WTC11 (cell line): ENCODE data around the gene MAEA. TPM values are rescaled to one million over a fixed set of nuclear protein-coding genes. Genes with fewer than 3 reads are reported as not detected.

Experiments used
- ATAC-seq: fragments of 200-7000 bp; cut with Tn5 transposase; 2 replicates; pipeline ENCODE4 v1.10.0; 2021; ENCODE audit warnings: mild to moderate bottlenecking, moderate library complexity
- CTCF ChIA-PET: fragments of 300-600 bp; sonication (Branson Sonifier 250); formaldehyde crosslinking; loops from one replicate; lab custom pipeline; 2021; ENCODE audit warnings: antibody characterized with exemption; lab: Charles Lee
- POLR2A ChIA-PET: fragments of 350-600 bp; sonication (Branson Sonifier 250); formaldehyde crosslinking; loops from one replicate; lab custom pipeline; 2021; ENCODE audit warnings: antibody characterized with exemption; lab: Charles Lee
- DNase-seq: peaks from one replicate; pipeline ENCODE4 v3.0.0; 2021; ENCODE audit warnings: low spot score
- H3K27ac Mint-ChIP-seq: 2 replicates; pipeline ENCODE4 v1.8.0; 2021; ENCODE audit warnings: mixed read lengths
- H3K27me3 Mint-ChIP-seq: 2 replicates; pipeline ENCODE4 v1.8.0; 2021; ENCODE audit warnings: low read depth, mild to moderate bottlenecking, moderate library complexity, mixed read lengths
- H3K36me3 Mint-ChIP-seq: 2 replicates; pipeline ENCODE4 v1.8.0; 2021; ENCODE audit warnings: mixed read lengths
- H3K4me1 Mint-ChIP-seq: 2 replicates; pipeline ENCODE4 v1.8.0; 2022; ENCODE audit warnings: mixed read lengths
- H3K4me3 Mint-ChIP-seq: 2 replicates; pipeline ENCODE4 v1.8.0; 2021; ENCODE audit warnings: mild to moderate bottlenecking, moderate library complexity, mixed read lengths
- H3K9me3 Mint-ChIP-seq: 2 replicates; pipeline ENCODE4 v1.8.0; 2021; ENCODE audit warnings: mixed read lengths
- ATF1 ChIP-seq: sonication (generic); formaldehyde crosslinking; IDR thresholded peaks from 2 replicates; pipeline ENCODE4 v1.8.1; 2023; ENCODE audit warnings: mild to moderate bottlenecking, moderate library complexity, missing genetic modification reagents
- ATF6 ChIP-seq: sonication (generic); formaldehyde crosslinking; IDR thresholded peaks from 2 replicates; pipeline ENCODE4 v1.8.1; 2023; ENCODE audit warnings: mild to moderate bottlenecking, missing genetic modification reagents
- CTCF ChIP-seq: fragments of 200-600 bp; IDR thresholded peaks from 2 replicates; pipeline ENCODE4 v1.8.0; 2022; ENCODE audit warnings: antibody characterized with exemption
- ESRRA ChIP-seq: sonication (generic); formaldehyde crosslinking; IDR thresholded peaks from 2 replicates; pipeline ENCODE4 v1.8.1; 2022; ENCODE audit warnings: mild to moderate bottlenecking, missing genetic modification reagents, borderline replicate concordance
- ETV6 ChIP-seq: sonication (generic); formaldehyde crosslinking; IDR thresholded peaks from 2 replicates; pipeline ENCODE4 v1.8.1; 2022; ENCODE audit warnings: mild to moderate bottlenecking, missing genetic modification reagents
- FOXP4 ChIP-seq: sonication (generic); formaldehyde crosslinking; IDR thresholded peaks from 2 replicates; pipeline ENCODE4 v1.8.0; 2022; ENCODE audit warnings: mild to moderate bottlenecking, missing genetic modification reagents
- NR2C2 ChIP-seq: sonication (generic); formaldehyde crosslinking; IDR thresholded peaks from 2 replicates; pipeline ENCODE4 v1.8.0; 2022; ENCODE audit warnings: mild to moderate bottlenecking, missing genetic modification reagents
- OVOL2 ChIP-seq: fragments of 250-450 bp; sonication (Bioruptor Pico); IDR thresholded peaks from 2 replicates; pipeline ENCODE4 v1.9.0; 2021; ENCODE audit warnings: mild to moderate bottlenecking, borderline replicate concordance
- SMAD4 ChIP-seq: sonication (generic); formaldehyde crosslinking; IDR thresholded peaks from 2 replicates; pipeline ENCODE4 v1.8.0; 2022; ENCODE audit warnings: mild to moderate bottlenecking, missing genetic modification reagents
- STAT6 ChIP-seq: sonication (generic); formaldehyde crosslinking; conservative IDR thresholded peaks from 2 replicates; pipeline ENCODE4 v1.8.1; 2023; ENCODE audit warnings: mild to moderate bottlenecking, low read depth, missing genetic modification reagents, moderate library complexity
- ZNF121 ChIP-seq: sonication (generic); formaldehyde crosslinking; IDR thresholded peaks from 2 replicates; pipeline ENCODE4 v1.8.0; 2023; ENCODE audit warnings: missing genetic modification reagents
- total RNA-seq: library from RNA; stranded (reverse); gene quantifications from 3 replicates; pipeline ENCODE4 v1.2.3, GENCODE V29; 2021
- TF ChIP-seq, protein P1 (sequence below): fragments of 250-450 bp; sonication (Bioruptor Pico); conservative IDR thresholded peaks from 2 replicates; pipeline ENCODE4 v1.9.0; 2021; ENCODE audit warnings: mild to moderate bottlenecking
- TF ChIP-seq, protein P2 (sequence below): sonication (generic); formaldehyde crosslinking; IDR thresholded peaks from 2 replicates; pipeline ENCODE4 v1.8.1; 2022; ENCODE audit warnings: low read depth, missing genetic modification reagents, borderline replicate concordance
- TF ChIP-seq, protein P3 (sequence below): sonication (generic); formaldehyde crosslinking; IDR thresholded peaks from 2 replicates; pipeline ENCODE4 v1.8.0; 2023; ENCODE audit warnings: mild to moderate bottlenecking, missing genetic modification reagents
- TF ChIP-seq, protein P4 (sequence below): fragments of 250-450 bp; sonication (Bioruptor Pico); IDR thresholded peaks from 2 replicates; pipeline ENCODE4 v1.9.0; 2021; ENCODE audit warnings: mild to moderate bottlenecking

MAEA gene
- total RNA-seq, 1 experiment from 2014 or later: 86.9 TPM

DNA sequence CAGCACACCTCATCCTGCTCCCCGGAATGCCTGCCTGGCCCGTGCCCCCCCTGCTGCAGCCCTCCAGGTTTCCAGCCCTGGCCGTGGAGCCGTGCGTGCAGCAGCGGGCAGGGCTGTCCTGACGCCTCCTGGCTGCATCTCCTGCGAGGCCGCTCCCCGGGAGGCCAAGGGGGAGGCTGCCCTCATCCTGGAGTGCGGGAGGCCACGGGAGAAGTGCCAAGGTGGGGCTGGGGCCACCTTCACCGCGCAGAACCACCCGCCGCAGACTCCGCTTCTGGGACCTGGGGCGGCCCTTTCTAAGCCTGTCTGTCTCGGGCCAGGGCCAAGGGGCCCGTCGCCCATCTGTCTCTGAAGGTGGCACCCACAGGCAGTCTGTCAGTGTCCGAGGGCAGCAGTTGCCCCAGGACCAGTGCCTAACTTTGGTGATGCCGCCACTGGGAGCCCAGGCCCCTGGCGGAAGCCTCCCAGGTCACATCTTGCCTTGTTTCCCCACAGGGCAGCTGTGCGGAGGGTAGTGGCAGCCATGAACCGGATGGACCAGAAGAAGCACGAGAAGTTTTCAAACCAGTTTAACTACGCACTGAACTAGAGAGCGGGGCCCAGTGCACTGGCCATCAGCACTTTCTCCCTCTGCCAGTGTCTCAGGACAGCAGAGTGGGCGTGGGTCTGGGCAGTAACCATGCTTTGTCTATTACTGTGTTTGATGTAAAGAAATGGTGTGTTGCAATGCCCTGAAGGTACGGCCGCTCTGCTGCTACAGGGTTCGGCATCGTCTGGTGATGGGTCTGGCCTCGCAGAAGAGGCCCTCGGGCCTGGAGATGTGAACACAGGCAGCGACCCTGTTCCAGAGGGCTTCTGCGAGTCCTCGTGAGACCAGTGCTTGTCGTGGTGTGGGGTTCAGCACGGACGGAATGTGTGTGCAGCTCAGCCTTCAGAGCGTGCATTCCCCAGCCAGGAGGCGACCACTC, 96.0 kb downstream of the MAEA start:
- Mint-ChIP-seq H3K9me3 (peaks cover 18% of the 10 kb centered on the region), H3K4me1 (no peaks in the 10 kb centered on the region), H3K27ac (no peak overlapping the region), H3K27me3 (no peaks in the 10 kb centered on the region), H3K36me3 (peaks cover 22% of the 10 kb centered on the region), H3K4me3 (no peak overlapping the region)
- ChIA-PET CTCF (no interaction called here), POLR2A (no interaction called here)
- peak; percentile 6 for DNase-seq
- no peak for TF ChIP-seq CTCF
- TF ChIP-seq STAT6: no peak
- no peak for TF ChIP-seq ESRRA (CRISPR knock-in tag)
- TF ChIP-seq OVOL2: no peak
- no peak for TF ChIP-seq ETV6 (CRISPR knock-in tag)
- TF ChIP-seq NR2C2: no peak
- TF ChIP-seq, protein P1, sequence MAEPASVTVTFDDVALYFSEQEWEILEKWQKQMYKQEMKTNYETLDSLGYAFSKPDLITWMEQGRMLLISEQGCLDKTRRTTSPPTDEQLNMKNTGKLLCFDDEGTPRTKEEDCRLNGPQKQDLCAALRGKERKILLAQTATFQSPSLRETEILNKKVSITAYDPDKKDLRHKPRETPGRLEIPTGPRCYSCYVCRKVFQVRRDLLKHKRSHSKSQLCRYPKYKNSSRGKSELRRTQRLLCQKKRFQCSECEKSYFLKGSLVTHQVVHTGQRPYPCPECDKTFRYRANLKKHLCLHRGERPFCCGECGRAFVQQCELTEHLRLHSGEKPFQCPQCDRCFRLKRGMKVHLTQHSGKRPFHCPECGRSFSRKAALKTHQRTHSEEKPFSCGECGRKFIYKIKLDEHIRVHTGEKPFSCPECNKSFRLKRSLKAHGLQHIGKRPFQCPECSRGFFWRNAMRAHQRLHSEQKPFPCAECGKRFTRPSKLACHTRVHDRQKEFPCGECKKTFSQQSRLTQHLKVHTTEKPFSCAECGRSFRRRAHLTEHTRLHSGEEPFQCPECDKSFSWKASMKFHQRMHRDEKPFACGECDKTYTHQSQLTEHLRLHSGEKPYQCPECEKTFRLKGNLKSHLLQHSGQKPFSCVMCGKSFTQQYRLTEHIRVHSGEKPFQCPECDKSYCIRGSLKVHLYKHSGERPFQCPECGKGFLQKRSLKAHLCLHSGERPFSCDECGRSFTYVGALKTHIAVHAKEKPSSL (CRISPR knock-in tag): no peak
- TF ChIP-seq, protein P2, sequence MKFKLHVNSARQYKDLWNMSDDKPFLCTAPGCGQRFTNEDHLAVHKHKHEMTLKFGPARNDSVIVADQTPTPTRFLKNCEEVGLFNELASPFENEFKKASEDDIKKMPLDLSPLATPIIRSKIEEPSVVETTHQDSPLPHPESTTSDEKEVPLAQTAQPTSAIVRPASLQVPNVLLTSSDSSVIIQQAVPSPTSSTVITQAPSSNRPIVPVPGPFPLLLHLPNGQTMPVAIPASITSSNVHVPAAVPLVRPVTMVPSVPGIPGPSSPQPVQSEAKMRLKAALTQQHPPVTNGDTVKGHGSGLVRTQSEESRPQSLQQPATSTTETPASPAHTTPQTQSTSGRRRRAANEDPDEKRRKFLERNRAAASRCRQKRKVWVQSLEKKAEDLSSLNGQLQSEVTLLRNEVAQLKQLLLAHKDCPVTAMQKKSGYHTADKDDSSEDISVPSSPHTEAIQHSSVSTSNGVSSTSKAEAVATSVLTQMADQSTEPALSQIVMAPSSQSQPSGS (CRISPR knock-in tag): no peak
- TF ChIP-seq ZNF121 (CRISPR knock-in tag): no peak
- TF ChIP-seq ATF6 (CRISPR knock-in tag): no peak
- TF ChIP-seq FOXP4 (CRISPR knock-in tag): no peak
- TF ChIP-seq SMAD4 (CRISPR knock-in tag): no peak
- TF ChIP-seq, protein P3, sequence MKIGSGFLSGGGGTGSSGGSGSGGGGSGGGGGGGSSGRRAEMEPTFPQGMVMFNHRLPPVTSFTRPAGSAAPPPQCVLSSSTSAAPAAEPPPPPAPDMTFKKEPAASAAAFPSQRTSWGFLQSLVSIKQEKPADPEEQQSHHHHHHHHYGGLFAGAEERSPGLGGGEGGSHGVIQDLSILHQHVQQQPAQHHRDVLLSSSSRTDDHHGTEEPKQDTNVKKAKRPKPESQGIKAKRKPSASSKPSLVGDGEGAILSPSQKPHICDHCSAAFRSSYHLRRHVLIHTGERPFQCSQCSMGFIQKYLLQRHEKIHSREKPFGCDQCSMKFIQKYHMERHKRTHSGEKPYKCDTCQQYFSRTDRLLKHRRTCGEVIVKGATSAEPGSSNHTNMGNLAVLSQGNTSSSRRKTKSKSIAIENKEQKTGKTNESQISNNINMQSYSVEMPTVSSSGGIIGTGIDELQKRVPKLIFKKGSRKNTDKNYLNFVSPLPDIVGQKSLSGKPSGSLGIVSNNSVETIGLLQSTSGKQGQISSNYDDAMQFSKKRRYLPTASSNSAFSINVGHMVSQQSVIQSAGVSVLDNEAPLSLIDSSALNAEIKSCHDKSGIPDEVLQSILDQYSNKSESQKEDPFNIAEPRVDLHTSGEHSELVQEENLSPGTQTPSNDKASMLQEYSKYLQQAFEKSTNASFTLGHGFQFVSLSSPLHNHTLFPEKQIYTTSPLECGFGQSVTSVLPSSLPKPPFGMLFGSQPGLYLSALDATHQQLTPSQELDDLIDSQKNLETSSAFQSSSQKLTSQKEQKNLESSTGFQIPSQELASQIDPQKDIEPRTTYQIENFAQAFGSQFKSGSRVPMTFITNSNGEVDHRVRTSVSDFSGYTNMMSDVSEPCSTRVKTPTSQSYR (CRISPR knock-in tag): no peak
- TF ChIP-seq ATF1 (CRISPR knock-in tag): no peak
- TF ChIP-seq, protein P4, sequence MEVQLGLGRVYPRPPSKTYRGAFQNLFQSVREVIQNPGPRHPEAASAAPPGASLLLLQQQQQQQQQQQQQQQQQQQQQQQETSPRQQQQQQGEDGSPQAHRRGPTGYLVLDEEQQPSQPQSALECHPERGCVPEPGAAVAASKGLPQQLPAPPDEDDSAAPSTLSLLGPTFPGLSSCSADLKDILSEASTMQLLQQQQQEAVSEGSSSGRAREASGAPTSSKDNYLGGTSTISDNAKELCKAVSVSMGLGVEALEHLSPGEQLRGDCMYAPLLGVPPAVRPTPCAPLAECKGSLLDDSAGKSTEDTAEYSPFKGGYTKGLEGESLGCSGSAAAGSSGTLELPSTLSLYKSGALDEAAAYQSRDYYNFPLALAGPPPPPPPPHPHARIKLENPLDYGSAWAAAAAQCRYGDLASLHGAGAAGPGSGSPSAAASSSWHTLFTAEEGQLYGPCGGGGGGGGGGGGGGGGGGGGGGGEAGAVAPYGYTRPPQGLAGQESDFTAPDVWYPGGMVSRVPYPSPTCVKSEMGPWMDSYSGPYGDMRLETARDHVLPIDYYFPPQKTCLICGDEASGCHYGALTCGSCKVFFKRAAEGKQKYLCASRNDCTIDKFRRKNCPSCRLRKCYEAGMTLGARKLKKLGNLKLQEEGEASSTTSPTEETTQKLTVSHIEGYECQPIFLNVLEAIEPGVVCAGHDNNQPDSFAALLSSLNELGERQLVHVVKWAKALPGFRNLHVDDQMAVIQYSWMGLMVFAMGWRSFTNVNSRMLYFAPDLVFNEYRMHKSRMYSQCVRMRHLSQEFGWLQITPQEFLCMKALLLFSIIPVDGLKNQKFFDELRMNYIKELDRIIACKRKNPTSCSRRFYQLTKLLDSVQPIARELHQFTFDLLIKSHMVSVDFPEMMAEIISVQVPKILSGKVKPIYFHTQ (CRISPR knock-in tag): no peak
- no peak for ATAC-seq
